NCI-H2227 treated with DMSO at 0.1 percent for 48 hours (cell line): ENCODE measurements around the gene ABHD17B.

Experiments used
- DNase-seq: peaks from one replicate; lab custom pipeline; 2025; lab: John Stamatoyannopoulos, UW

The ABHD17B gene

DNA sequence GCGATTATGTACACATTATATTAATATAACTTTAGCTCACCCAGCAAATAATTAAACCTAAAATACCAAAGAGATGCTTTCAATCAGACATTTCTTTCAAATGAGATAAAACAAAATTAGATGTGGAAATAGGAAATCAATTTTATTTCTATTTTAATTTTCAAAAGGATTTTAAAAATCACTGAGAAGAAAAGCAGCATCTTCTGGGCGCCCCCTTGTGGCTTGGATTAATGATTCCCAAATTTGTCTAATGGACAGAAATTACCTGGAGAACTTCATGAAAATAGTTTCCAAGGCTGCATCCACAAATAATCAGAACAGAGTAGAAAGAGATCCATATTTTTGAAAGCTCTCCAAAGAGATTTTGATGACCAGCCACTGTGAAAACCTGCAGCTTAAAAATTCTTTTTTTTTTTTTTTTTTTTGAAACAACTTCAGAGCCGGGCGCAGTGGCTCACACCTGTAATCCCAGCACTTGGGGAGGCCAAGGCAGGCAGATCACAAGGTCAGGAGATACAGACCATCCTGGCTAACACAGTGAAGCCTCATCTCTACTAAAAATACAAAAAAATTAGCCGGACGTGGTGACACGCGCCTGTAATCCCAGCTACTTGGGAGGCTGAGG, 91.8 kb downstream of the ABHD17B start:
- DNase-seq = no peak

DNA sequence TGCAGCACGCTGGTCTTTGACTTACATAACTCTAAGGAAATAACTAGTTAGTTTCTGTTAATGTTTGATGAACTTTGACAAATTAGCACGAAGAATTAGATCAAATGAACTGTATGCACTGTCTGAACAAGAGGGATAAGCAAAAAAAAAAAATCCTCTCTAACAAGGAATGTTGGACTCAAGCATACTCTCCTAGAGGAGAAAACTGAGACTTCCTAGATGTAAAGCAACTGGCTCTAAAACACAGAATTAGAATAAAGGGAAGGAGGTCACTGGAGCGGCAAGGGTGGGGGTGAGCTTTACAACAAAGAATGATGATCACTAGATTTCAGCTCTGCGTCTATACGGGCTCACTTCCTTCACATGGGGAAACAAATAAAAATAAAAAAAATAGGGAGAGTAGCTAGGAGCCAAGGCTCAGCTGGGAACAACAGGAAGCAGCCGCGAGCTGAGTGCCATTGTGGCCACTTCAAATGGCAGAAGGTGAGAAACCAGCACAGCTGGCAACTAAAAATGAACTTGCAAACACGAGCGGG, 94.0 kb downstream of the ABHD17B start:
- DNase-seq = peak; percentile 13
